Left renal pelvis (tissue), 4 donors: Measurements from ENCODE around the gene IRF3. TPM values are rescaled to one million over a fixed set of nuclear protein-coding genes. Genes with fewer than 3 reads are reported as not detected.

Experiments used
- DNase-seq, 4 donors: peaks; one replicate each; pipeline ENCODE4 v3.0.0-alpha.2; 2013; ENCODE audit warnings: low read depth in 4 of 4, low spot score in 3 of 4
- polyA plus RNA-seq, 4 donors: library from polyadenylated mRNA; unstranded; fragments of 120-200 nt; gene quantifications; one replicate each; pipeline ENCODE4 v1.2.1, GENCODE V29; 2013; ENCODE audit not compliant: insufficient read length in 4 of 4

IRF3 gene, protein sequence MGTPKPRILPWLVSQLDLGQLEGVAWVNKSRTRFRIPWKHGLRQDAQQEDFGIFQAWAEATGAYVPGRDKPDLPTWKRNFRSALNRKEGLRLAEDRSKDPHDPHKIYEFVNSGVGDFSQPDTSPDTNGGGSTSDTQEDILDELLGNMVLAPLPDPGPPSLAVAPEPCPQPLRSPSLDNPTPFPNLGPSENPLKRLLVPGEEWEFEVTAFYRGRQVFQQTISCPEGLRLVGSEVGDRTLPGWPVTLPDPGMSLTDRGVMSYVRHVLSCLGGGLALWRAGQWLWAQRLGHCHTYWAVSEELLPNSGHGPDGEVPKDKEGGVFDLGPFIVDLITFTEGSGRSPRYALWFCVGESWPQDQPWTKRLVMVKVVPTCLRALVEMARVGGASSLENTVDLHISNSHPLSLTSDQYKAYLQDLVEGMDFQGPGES
- polyA plus RNA-seq: 10 to 100 TPM; 39.3 to 84.9 (median 47.1) TPM

- peak; percentile 93 to 96 (median 94) for DNase-seq
These were observed at the start of gene IRF3, which contains the start of gene BCL2L12 for GRCh38 chr19:49665351-49666119. TSS of gene IRF3 (minus strand) at chr19:49665857. CDS start at chr19:49664838, 1,019 bp downstream. TSS of gene BCL2L12 (plus strand) at chr19:49665933. CDS start at chr19:49666693, 760 bp downstream.

GRCh38 chr19:49713236-49713845 is 47.7 kb upstream of the IRF3 start:
- DNase-seq: no peak

GRCh38 chr19:49712397-49712859 is 46.8 kb upstream of the IRF3 start:
- no peak for DNase-seq

- no peak for DNase-seq
These were observed 44.8 kb upstream of the IRF3 start for GRCh38 chr19:49710372-49710951.

- no peak for DNase-seq
These were observed 40.3 kb upstream of the IRF3 start for GRCh38 chr19:49705919-49706318.

- no peak for DNase-seq
These were observed 39.4 kb upstream of the IRF3 start for GRCh38 chr19:49704888-49705642.

DNA sequence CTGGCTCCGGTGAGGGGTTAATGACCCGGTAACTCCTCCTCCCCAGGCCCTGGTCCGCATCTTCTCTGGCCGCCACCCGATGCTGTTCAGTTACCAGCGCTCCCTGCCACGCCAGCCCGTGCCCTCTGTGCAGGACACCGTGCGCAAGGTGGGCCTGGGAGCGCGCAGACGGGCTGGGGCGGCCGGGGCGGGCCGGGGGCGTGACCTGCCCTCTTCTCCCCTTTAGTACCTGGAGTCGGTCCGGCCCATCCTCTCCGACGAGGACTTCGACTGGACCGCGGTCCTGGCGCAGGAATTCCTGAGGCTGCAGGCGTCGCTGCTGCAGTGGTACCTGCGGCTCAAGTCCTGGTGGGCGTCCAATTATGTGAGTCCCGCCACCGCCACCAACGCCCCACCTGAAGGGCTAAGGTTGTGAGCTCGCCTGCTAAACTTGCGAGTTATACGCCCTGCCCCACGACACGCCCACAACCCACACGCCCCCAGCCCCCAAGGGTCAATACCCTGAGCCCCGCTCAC is 35.7 kb upstream of the IRF3 start:
- no peak for DNase-seq

DNA sequence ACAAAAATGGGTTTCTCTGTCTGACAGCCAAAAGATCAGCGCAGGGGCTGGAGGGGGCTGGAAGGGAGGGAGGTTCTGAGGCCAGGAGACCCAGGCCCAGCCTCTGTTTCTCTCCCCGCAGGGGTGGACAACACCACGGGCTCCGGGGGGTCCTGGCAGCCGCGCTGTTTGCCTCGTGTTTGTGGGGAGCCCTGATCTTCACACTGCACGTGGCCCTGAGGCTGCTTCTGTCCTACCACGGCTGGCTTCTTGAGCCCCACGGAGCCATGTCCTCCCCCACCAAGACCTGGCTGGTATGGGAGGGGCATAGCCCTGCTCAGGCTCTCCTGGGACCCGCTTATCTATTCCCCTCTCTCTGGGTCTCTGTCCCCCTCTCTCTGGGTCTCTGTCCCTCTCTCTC is 34.9 kb upstream of the IRF3 start:
- DNase-seq: no peak

DNA sequence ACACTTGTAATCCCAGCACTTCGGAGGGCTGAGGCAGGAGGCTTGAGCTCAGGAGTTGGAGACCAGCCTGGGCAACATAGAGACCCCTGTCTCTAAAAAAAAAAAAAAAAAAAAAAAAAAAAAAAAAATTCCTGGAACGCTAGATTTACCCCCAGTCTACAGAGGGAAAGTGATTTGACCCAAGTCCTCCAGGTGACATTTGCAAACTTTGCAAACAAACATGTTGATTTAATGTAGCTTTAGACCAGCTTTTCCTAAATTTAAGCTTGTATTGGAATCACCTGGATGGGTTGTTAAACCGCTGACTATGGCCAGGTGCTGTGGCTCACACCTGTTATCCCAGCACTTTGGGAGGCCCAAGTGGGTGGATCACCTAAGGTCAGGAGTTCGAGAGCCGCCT is 33.7 kb upstream of the IRF3 start:
- DNase-seq: no peak

DNA sequence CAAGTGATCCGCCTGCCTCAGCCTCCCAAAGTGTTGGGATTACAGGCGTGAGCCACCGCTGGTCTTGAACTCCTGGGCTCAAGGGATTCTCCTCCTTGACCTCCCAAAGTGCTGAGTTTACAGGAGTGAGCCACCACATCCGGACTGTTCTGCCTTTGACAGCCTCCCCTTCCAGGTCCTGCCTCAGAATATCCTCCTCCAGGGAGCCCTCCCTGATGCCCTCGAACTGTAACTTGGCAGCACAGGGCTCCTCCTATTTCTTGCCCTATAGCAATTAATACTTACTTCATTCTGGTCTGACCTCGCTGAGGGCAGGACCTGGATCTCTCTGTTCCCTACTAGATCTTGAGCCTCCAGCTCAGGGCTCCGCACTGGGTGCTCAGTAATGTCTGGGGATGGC is 31.2 kb upstream of the IRF3 start:
- no peak for DNase-seq

GRCh38 chr19:49696115-49696514 is 30.5 kb upstream of the IRF3 start:
- DNase-seq: no peak

DNA sequence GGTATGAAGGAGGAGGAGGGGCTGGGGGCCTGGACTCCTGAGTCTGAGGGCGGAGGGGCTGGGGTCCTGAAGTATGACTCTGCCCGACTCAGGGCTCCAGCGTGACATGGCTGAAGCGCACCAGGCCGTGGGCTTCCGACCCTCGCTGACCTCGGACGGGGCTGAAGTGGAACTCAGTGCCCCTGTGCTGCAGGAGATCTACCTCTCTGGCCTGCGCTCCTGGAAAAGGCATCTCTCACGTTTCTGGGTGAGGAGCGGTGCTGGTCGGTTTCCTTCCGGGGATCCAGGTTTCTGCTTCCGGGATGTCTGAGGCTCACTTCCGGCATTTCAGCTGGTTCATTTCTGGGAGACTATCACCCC is 26.5 kb upstream of the IRF3 start:
- no peak for DNase-seq

DNA sequence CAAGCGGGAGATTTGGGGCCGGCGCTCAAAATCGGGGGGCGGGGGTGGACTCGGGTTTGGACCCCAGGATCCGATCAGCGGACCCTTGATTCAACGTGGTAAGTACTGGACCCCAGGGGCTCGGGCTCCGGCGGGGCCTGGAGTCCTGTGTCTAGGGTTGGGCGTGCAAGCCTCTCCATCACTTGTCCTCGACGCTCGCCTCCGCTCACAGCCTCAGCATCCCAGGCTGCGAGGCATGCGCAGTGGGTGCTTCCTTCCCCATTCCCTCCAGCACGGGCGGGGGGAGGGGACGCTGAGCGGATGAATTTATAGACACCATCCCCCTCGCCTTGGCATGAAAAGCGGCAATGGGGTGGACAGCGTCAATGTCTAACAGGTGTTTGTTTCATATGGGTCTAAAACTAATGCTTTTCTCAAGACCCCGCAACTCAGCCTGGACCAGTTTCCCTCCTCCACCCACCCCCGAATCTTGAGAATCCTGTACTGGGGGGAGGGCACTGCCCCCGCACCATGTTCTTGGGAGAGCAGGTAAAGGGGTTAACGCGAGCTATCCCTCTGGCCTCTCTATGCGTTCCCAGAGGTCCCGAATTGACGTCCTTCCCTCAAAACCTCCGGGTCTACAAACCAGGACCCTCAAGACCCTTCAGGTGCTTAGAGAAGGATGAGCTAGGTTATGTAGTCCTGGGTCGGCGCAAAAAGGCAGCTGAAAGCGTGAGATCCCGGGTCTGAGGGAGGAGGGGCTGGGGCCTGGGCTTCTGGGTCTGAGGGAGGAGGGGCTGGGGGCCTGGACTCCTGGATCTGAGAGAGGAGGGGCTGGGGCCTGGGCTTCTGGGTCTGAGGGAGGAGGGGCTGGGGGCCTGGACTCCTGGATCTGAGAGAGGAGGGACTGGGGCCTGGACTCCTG is 25.8 kb upstream of the IRF3 start:
- peak in 1 of 4 donors; percentile 46 for DNase-seq

DNA sequence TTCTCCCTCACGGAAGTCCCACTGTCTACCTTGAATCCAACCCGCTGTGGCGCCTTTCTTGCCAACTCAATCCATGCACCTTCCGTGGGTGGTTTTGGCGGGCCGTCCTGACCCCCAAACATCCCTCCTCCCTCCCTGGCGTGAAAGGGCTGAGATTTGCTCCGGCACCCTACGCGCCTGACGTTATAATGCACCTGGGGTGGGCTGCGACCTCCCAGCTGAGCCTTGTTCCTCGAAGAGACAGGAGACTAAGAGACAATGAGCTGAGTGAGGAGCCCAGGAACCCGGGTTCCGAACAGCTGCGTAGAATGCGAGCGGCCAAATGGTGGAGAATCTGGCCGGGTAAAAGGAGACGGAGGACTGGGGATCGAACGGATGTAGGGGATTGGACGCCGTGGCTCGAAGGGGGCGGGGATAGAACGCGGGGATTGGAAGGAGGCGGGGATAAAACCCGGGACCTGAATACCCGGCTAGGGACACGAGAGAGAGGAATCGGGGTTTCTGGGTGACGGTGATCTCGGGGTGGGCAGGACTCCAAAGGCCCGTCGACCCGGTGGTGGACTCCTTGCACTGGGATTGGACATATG is 25.1 kb upstream of the IRF3 start, which contains the start of gene CPT1C:
Gene CPT1C, plus strand, starts transcription at position 461 of the 587 bp plus-strand sequence. CDS start 1,137 bp downstream, outside the sequence.
- peak in 1 of 4 donors; percentile 38 for DNase-seq

- DNase-seq: no peak
These were observed 24.5 kb upstream of the IRF3 start for GRCh38 chr19:49690079-49690655.

DNA sequence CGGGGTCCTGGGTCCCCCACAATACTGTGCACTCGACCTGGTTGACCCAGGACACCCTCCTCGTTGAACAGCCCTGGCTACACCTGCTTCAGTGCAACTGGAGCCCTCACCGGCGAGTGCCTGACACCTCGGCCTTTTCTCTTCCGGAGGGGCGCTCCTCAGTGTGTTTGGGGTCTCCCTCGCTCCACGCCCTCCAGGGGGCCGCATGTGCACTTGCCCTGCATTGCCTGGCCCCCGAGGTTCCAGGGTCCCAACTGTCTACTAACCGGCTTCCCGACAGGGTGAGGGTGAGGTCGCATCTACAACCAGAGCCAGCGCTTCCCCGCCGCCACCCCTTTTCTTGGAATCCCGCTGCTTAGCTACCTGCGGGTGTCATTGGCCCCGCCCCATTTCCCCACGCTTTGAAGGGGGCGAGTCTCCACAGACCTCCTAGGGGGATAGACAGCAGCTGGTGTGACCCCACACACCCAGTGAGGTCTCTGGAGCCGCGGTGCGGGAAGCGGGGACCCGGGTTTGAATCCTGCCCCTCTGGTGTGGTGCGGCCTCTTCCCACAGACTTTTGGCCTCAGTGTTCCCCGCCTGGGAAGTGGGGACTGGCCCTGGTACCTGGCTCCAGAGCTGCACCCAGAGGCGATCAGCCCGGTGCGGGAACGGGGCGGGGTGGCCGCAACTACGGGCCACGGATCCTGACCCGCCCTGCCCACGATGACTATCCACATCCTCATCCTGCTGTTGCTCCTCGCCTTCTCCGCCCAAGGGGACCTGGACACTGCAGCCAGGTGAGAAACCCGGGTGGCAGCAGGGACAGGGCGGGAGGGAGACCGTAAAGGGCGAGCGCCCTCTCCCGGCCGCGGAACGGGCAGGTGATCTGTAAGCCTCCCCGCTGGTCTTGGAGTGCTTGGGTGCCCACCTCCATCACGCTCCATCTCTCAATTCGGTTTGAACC is 23.7 kb upstream of the IRF3 start, which contains the start of gene ADM5:
Gene ADM5, plus strand, starts transcription at position 462 of the 946 bp plus-strand sequence. Its CDS starts 244 bp downstream, at position 706.
- DNase-seq: no peak
